Stimulated activated CD4-positive, alpha-beta T cell treated with anti-CD3 and anti-CD28 coated beads, Interleukin-12 subunit alpha, Interleukin-12 subunit beta, amount 100 ng/mL, for 48 hours (primary cell): ENCODE measurements around the gene DOCK8.
"Not testable (repeated sequence)": the region's sequence is repeated elsewhere in the genome, so short reads cannot be mapped to it uniquely, and the experiment has no call there.

Experiments
- DNase-seq, 3 donors: peaks; one replicate each; pipeline ENCODE4 v3.0.0-alpha.2; 2020; ENCODE audit warnings: low read depth in 2 of 3, low spot score in 1 of 3

DOCK8 gene

DNA sequence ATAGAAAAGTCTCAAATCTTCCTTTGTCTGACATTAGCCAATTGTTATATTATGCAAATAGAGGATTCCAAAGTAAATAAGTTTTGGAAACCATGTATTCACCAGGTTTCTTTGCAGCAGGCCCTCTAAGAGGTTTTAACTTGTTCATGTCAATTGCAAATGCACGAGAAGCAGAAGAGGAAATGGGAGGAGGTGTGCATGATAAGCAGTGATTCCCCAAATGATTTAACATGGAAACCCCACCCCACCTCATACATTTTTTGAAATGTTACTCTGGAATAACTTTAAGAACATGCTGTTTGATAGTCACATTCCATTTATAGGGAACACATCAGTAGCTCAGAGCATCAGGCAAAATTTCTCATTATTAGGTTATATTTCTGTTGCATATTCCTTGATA, 190.7 kb downstream of the DOCK8 start:
- DNase-seq: no peak

DNA sequence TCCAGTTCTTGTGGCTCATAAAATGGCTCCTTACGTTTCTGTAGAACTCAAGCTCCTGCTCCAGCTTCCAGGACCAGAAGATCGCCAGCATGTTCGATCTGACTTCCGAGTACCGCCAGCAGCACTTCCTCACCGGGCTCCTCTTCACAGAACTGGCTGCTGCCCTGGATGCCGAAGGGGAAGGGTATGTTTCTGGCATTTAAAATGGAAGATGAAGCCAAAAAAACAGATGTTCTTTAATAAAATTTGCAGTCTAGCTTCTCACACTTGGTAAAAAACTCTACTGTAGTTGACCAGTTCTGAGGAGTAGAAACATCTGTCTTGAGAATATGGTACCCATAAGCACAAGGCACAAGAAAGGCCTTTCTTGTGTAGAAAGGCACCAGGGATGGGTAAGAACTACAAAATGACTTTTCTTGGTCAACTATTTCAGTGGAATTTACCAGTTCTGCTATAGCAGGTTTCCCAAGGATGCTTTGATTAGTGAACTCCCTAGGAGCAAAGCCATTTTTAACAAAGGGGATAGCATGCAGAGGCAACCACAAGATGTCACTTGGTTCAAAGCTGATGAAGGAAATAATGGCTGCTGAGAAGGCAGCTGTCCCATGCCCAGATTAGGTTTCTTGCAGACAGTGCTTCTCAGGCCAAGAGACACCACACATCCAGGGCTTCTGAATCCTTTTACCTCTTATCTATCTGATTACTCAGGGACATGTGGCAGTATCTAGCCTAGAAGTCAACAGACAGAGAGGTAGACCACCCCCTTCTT, 192.4 kb downstream of the DOCK8 start:
- no peak for DNase-seq

DNA sequence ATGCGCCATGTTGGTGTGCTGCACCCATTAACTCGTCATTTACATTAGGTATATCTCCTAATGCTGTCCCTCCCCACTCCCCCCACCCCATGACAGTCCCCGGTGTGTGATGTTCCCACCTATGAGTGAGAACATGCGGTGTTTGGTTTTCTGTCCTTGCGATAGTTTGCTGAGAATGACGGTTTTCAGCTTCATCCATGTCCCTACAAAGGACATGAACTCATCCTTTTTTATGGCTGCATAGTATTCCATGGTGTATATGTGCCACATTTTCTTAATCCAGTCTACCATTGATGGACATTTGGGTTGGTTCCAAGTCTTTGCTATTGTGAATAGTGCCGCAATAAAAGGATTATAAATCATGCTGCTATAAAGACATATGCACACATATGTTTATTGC, 195.0 kb downstream of the DOCK8 start:
- DNase-seq: not testable (repeated sequence)

DNA sequence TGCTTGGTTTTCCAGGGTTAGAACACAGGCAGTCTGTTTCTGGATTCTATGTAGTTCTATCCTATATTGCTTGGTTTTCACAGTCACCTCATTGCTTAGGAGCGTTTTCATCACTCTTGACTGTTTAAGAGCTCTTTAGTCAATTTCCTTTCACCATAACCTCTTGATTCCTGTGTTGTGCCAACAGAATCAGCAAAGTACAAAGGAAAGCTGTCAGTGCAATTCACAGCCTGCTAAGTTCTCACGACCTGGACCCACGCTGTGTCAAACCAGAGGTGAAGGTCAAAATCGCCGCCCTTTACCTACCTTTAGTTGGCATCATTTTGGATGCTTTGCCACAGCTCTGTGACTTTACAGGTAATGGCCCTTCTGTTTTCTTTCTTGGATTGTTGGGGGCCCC, 199.9 kb downstream of the DOCK8 start:
- no peak for DNase-seq

DNA sequence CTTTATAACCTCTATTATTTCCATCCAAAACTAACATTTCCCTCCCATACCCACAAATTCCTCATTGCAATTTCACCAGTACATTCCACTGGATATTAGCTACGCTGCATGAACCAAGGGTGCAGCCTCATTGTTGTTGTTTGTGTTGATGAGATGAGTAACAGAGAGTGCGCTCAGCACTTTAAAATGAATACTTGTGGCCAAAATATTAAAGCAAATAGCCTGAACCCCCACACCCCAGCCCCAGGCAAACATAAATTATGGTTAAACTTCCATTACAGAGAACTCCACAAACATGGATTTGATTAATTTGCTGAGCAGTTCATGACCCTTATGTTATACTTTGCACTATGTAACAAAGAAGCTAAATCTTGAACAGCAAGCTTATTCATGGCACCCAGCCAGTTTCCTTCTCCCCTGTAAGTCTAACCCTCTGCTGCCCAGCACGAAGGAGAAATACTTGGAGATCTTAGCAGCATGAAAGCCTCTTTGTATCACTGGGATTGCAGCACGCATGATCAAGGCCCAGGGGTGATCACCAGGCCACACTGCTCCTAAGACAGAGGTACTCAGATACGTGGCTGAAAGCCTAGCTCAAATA, 205.0 kb downstream of the DOCK8 start:
- no peak for DNase-seq

DNA sequence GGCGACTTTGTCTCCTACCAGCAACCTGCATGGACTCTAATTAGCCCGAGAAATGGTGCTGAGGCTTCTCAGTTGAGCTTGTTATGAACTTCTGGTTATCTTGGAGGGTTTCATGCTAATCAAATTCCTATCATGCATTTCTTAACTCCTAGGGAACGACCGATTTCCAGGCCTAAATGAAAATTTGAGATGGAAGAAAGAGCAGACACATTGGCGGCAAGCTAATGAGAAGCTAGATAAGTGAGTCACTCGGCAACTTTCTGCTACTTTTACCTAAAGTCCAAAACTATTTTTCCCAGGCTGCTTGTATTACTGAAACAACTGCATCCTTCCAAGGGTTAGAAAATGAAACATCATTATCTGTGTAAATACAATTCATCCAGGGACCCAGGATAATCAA, 207.2 kb downstream of the DOCK8 start:
- DNase-seq: no peak

DNA sequence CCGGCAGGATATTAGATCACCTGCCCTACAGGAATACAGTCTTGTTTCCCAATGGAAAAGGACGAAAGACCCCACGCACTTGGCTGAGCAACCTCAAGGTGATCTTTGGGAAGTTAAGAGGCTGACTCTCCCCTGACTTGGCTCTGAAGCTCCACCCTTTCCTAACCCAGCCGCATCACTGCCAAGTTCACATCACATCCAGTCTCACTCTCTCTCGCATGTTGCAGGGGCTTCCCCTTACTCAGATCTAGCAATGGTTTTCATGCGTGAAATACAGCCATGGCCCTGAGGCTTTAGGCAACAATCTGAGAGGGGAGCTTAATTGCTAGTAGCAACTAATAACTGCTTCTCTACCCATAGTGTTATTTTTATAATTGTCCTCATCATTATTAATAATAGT, 211.6 kb downstream of the DOCK8 start:
- DNase-seq: peak in 1 of 3 donors; percentile 0

DNA sequence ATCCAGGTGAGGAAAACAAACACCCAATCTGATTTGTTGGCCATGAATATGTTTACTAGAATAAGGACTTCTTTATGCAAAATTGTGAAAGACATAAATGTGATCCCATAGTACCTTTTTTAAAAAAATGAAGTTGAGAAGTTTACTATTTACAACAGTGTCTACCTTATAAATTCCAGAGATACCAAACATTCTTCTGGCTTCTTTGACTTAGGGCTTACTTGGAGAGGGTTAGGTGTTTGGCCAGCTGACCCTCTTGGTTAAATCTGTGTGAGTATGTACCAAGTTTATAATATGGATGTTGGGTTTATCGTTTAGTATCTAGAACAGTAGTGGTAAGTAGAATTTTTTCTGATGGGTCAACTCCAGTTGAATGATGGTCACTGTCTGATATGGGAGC, 212.3 kb downstream of the DOCK8 start:
- no peak for DNase-seq

DNA sequence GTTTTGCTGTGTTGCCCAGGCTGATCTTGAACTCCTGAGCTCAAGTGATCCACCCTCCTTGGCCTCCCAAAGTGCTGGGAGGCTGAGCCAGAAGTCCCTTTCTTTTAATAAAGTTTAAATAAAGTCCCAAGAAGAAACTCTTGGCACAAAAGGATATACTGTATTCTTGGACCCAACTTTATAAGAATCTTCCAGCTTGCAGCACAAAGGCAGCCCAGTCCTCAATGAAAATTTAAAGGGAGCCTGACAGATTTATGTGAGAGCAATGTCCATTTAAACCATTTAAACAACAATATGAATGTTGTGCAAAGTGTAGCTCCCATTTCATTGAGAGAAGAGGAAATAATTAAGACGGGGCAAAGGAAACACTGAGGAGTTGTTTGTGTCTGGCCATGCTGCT, 217.0 kb downstream of the DOCK8 start:
- DNase-seq: no peak

DNA sequence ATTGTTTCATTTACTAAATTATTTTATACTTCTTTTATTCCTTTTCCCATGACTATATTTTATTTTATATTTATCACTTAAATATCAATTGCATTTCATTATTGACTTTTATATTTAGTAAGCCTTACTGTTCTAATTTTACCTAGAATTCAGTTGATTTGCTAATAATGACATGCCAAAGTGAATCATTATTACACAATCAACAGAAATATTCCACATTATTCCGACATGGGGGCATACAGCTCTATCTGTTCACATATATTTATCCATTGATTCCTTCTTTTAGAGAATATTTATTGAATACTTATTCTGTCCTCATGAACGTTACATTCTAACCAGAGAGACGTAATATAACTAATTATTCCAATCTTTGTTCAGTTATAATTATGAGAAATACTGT, 221.8 kb downstream of the DOCK8 start:
- no peak for DNase-seq

DNA sequence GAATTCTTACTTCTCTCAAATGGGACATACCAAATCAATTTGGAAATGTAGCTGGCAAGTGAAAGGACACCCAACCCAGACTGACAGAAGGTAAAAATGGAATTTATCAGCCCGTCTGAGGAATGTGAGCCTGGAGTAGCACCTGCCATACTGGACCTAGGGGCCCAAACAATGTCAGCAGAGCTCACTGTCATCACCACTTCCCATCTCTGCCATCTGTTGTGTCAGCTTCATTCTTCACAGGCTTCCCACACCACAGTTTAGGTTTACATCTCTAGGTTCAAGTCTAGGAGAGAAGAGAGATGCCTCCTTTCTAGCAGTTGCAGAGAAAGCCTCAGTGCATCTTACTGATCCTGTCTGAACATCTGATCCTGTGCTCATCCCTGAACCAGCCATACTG, 222.4 kb downstream of the DOCK8 start:
- DNase-seq: no peak

DNA sequence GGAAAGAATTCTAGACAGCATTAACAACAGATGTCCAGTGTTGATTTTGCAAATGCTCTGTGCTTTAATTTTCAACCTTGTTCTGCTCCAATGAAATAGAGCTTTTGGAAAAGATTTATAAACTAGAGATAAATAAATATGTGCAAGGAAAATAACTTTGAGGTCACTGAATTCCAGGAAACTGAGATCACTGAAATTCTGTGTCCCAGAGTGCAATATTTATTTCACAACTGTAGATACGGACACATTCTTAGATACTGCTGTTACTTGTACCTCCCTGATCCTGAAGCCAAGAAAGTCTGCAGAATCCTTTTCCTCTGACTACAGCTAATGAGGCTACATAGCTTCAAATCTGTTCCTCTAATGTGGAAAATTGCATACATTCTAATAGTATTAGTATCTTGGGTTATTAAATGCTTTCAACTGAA, 222.9 kb downstream of the DOCK8 start:
- no peak for DNase-seq

DNA sequence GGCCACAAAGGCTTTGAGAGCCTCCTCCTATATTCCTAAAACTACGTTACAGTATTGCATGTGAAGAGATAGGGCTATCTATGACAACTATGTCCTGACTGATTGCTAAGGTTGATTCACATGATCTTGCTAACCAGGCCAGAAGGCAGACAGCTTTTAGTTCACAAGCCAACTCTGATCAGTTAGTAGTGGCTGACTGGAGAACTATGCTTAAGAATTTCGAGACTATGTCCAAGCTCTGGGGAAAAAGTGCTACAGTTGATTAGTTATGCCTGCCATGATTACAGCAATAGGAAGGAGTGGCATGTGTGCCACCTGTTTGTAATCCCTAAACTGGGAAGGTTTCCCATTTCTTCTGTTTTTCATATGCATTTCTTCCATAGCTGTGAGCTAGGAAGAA, 223.4 kb downstream of the DOCK8 start:
- no peak for DNase-seq

DNA sequence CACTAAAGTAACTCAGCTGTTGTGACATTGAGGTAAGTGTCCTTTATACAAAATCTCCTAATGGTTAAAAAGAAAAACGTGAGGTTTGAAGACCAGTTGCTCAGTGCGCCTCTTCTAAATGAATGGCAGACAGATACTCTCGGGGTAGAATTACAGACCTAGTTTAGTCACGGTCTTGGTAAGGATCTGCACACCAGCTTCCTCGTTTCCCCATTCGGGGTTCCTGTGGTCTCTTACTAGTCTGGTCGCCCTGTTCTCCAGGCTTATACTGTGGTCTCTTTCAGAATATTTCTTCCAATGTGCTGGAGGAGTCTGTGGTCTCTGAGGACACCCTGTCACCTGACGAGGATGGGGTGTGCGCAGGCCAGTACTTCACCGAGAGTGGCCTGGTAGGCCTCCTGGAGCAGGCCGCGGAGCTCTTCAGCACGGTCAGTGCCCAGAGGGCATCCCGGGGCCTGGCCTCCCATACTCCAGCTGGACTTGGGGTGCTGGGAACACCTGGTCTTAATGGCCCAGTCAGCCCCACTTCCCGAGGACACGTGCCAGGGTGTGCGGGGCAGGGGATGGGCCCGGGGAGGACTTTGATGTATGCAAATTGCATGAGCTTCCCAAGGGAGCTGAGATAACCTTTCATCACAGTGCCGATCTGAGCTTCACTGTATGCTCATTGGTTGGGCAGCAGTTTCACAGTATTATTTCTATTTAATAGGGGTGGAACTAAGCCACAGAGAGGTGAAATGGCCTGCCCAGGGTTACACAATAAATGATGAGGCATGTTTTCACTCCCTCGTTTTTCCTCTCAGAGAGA, 224.5 kb downstream of the DOCK8 start:
- no peak for DNase-seq

DNA sequence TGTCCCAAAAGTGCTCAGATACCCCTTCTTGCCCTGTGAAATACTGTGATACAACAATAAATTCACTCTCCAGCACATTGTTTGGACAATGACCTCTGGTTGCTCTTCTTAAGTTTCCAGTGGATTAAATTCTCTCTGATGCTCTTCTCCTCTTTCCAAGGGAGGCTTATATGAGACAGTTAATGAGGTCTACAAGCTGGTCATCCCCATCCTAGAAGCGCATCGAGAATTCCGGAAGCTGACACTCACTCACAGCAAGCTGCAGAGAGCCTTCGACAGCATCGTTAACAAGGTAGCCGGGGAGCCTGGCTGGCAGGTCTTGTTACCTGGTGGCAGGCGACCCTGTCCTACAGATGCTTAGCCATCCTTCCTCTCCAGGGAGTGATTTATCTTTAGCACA, 226.5 kb downstream of the DOCK8 start:
- DNase-seq: no peak

DNA sequence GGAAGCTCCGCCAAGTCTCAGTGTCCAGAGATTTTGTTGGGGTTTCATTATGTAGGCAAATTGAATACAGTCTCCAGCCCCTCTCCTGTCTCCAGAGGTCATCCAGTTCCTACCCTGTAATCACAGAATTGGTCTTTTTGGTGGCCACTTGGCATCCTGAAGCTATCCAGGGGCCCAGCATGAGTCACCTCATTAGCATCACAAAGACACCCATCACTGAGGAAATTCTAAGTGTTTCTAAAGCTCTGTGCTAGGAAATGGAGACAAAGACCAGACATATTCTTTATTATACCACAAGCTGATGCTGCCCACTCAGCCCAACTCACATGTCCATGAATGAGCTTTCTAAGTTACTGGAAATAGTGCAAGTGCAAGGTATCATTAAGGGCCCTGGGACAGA, 229.9 kb downstream of the DOCK8 start:
- no peak for DNase-seq

DNA sequence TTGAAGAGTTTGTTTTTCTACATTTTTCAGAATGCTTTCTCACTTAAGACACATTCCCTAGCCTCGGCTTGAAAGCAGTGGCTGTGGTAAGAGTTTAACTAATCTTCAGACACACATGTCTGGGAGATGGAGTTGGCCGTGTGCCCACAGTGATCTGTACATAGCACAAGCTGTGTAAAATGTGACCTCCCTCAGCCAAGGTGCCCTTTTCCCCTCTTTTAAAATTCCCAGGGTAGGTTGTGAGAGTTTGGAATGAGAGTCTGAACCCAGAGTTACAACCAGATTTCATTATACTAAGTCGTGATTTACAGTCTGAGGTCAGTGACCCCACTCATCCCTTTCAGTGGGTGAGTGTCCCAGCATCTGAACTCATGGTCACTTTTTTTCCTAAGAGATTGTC, 230.4 kb downstream of the DOCK8 start:
- DNase-seq: no peak

DNA sequence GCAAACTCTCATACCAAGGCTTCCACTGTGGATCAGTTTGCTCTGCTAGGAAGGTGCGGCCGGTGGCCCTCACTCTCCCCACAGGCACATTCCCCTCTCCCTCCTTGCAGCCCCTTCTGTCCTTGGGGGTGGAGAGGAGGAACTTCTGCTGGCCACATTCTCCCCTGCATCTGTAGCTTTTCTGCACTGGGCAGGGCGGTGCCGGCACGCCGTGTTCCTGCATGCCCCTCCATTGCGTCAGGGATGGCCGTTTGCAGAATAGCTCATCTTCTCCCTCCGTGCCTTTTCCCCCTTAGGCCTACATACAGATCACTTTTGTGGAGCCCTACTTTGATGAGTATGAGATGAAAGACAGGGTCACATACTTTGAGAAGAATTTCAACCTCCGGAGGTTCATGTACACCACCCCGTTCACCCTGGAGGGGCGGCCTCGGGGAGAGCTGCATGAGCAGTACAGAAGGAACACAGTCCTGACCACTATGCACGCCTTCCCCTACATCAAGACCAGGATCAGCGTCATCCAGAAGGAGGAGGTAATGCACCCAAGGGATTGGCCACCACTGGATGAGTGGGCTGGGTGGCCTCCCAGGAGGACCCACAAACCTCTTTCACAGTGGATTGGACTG, 231.5 kb downstream of the DOCK8 start:
- DNase-seq: no peak

DNA sequence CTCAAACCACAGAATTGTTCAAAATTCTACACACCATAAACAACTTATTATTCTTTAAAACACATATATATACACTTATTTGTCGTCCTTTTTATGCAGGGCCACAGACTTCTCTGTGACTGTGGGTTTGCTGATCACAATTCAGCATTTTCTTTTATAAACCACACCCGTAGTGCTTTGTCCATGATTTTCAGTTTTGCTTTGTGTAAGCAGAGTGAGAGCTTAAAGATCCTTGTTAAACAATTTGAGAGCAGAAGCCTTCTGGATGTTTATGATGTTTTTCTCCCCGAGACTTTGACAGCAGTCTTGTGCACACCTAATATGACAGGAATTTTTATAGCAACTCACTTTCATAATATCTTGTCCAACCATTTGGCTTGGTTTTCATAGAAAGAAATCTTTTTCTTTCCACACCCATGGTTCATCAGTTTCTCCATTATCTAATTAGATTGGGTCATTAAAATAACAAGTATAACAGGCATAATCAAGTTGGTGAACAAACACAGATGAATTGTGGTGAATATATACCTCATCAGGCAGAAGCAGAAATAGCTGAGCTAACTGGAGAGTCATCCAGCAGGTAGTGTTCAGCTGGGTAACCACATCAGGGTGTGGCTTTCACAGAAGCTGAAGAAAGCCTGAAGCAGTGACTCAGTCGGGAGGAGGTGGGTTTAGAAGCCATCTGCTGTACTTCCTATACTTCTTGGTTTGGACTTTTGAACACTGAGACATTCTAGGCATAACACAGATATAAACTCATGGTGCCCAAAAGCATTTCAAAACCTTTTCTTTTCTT, 232.8 kb downstream of the DOCK8 start:
- peak in 2 of 3 donors; percentile 40 to 54 for DNase-seq

DNA sequence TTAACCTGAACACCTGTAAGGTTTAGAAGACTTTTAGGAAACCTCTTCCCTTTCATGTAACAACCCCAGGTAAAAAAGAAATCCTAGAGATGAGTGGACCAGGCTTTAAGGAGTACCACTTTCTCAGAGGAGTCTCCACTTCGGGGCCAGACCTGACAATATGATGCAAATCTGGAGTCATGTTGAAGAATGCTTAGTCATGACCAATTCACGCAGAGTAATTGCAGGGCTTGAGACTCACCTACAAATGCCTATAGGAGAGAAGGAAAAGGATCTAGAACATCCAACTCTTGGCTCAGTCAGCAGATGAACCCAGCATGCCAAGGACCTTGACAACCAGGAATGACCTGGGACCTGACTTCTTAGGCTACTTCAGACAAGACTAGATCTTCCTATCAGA, 235.4 kb downstream of the DOCK8 start:
- DNase-seq: no peak

DNA sequence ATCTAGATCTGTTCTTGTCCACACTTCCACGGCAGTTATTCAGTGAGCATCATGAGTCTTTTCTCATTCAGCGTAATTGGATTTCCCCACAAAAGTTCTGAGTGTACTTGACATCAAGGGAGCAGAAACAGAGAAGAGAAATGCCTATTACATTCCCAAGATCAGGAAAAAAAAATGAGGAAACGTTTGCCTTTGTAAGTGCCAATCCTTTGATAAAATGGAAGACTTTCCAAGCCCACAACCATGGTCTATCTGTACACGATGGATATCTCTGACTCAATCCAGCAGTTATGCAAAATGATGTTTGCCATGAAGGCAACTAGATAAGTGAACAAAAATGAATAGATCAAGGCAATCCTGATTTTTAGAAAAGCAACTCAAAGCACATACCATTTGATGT, 235.9 kb downstream of the DOCK8 start:
- no peak for DNase-seq
